B cell (primary cell): ENCODE measurements around the gene F9. TPM values are rescaled to one million over a fixed set of nuclear protein-coding genes. Genes with fewer than 3 reads are reported as not detected.

Experiments used
- ATAC-seq: fragments of 200-7000 bp; cut with Tn5 transposase; one replicate; pipeline ENCODE4 v1.10.0; 2021; ENCODE audit warnings: low read depth, mild to moderate bottlenecking, moderate number of reproducible peaks, moderate library complexity
- CTCF ChIA-PET: fragments of 350-600 bp; sonication (Branson Sonifier 250); formaldehyde crosslinking; loops from one replicate; lab custom pipeline; 2021; ENCODE audit warnings: antibody characterized with exemption, inconsistent platforms; lab: Charles Lee
- POLR2A ChIA-PET: fragments of 350-600 bp; sonication (Branson Sonifier 250); formaldehyde crosslinking; loops from one replicate; lab custom pipeline; 2021; ENCODE audit warnings: antibody characterized with exemption; lab: Charles Lee
- DNase-seq: peaks from one replicate; pipeline ENCODE4 v3.0.0; 2013
- H2AFZ ChIP-seq: 2 replicates; pipeline ENCODE4 v1.6.1; 2012; ENCODE audit warnings: mild to moderate bottlenecking, low read depth, low read length; ENCODE audit not compliant: insufficient read depth, poor library complexity, severe bottlenecking
- H3K27ac ChIP-seq, 2 donors: 1 replicate in 1 of 2; 2 replicates in 1 of 2; pipeline ENCODE4 v1.5.1; 2012 to 2013; ENCODE audit warnings: low read length in 2 of 2, mild to moderate bottlenecking in 2 of 2, moderate library complexity in 1 of 2
- H3K27me3 ChIP-seq, 4 experiments: fragments of 200-600 bp in 1 of 4; sonication (generic) in 1 of 4; replicated peaks in 1 of 4; 1 replicate in 2 of 4; 2 replicates in 2 of 4; pipeline versions ENCODE4 v1.6.1 to v1.7.0; 2013 to 2016; ENCODE audit warnings: low read length in 3 of 4, mild to moderate bottlenecking in 2 of 4, mixed read lengths in 1 of 4, moderate library complexity in 1 of 4; ENCODE audit not compliant: insufficient read depth in 4 of 4, control insufficient read depth in 3 of 4; ENCODE audit errors: control extremely low read depth in 1 of 4
- H3K36me3 ChIP-seq, 2 experiments: replicated peaks in 1 of 2; 1 replicate in 1 of 2; 2 replicates in 1 of 2; pipeline versions ENCODE4 v1.6.1 to v1.7.1; 2013; ENCODE audit warnings: low read length in 1 of 2; ENCODE audit not compliant: insufficient read depth in 2 of 2, control insufficient read depth in 1 of 2; ENCODE audit errors: control extremely low read depth in 1 of 2, extremely low read depth in 1 of 2
- H3K4me1 ChIP-seq, 2 donors: fragments of 200-600 bp in 1 of 2; sonication (generic) in 1 of 2; 1 replicate in 1 of 2; 2 replicates in 1 of 2; pipeline versions ENCODE4 v1.5.1 to v1.6.1; 2013 to 2017; ENCODE audit warnings: low read length in 2 of 2; ENCODE audit not compliant: control insufficient read depth in 2 of 2, insufficient read depth in 2 of 2
- H3K4me2 ChIP-seq: replicated peaks from 2 replicates; pipeline ENCODE3; 2012; ENCODE audit warnings: mild to moderate bottlenecking, low read depth, low read length; ENCODE audit not compliant: poor library complexity, severe bottlenecking
- H3K4me3 ChIP-seq, 5 experiments: fragments of 200-600 bp in 1 of 5; sonication (generic) in 1 of 5; 1 replicate in 3 of 5; 2 replicates in 2 of 5; pipeline versions ENCODE4 v1.5.1 to v1.7.0; 2011 to 2016; ENCODE audit warnings: low read length in 4 of 5, mild to moderate bottlenecking in 4 of 5, low read depth in 2 of 5, control low read depth in 1 of 5, moderate library complexity in 1 of 5; ENCODE audit not compliant: insufficient read depth in 1 of 5; ENCODE audit errors: control extremely low read depth in 1 of 5, extremely low read depth in 1 of 5
- H3K79me2 ChIP-seq: fragments of 200-600 bp; sonication (generic); one replicate; pipeline ENCODE4 v1.6.0; 2016; ENCODE audit warnings: low read length; ENCODE audit not compliant: control insufficient read depth, insufficient read depth
- H3K9ac ChIP-seq: fragments of 200-600 bp; sonication (generic); 2 replicates; pipeline ENCODE4 v1.6.1; 2017; ENCODE audit warnings: mild to moderate bottlenecking, low read length, moderate library complexity
- H3K9me3 ChIP-seq, 3 donors: one replicate each; pipeline versions ENCODE4 v1.6.1 to v1.7.1; 2013; ENCODE audit warnings: low read length in 2 of 3; ENCODE audit not compliant: control insufficient read depth in 2 of 3, insufficient read depth in 1 of 3; ENCODE audit errors: control extremely low read depth in 1 of 3
- H4K20me1 ChIP-seq: 2 replicates; pipeline ENCODE4 v1.6.0; 2012; ENCODE audit warnings: mild to moderate bottlenecking, low read length; ENCODE audit not compliant: insufficient read depth, control insufficient read depth, poor library complexity, severe bottlenecking
- H3K27ac Mint-ChIP-seq: one replicate; pipeline ENCODE4 v1.8.0; 2021; ENCODE audit warnings: mixed read lengths
- H3K27me3 Mint-ChIP-seq: one replicate; pipeline ENCODE4 v1.8.0; 2021; ENCODE audit warnings: mixed read lengths
- H3K4me1 Mint-ChIP-seq: one replicate; pipeline ENCODE4 v1.8.0; 2021; ENCODE audit warnings: mixed read lengths
- H3K4me3 Mint-ChIP-seq: one replicate; pipeline ENCODE4 v1.8.0; 2021; ENCODE audit warnings: mixed read lengths
- H3K9me3 Mint-ChIP-seq: one replicate; pipeline ENCODE4 v1.8.0; 2022; ENCODE audit warnings: mixed read lengths; ENCODE audit not compliant: insufficient read depth
- CTCF ChIP-seq: fragments of 200-600 bp; IDR thresholded peaks from one replicate; pipeline ENCODE4 v1.8.0; 2022; ENCODE audit warnings: antibody characterized with exemption, mild to moderate bottlenecking
- EZH2 ChIP-seq: IDR thresholded peaks from 2 replicates; pipeline ENCODE4 v1.6.1; 2012; ENCODE audit warnings: borderline replicate concordance, low read depth, mild to moderate bottlenecking, moderate library complexity, low read length; ENCODE audit not compliant: insufficient read depth, poor library complexity, severe bottlenecking
- WGBS: methylation state at CpG from one replicate; pipeline ENCODE4 v1.1.5; 2013; ENCODE audit warnings: missing lambda C conversion rate; ENCODE audit not compliant: insufficient coverage; 5-methylcytosine and 5-hydroxymethylcytosine counted together
- intact Hi-C: fragments of 100-400 bp; cut with micrococcal nuclease; formaldehyde crosslinking; loops from one replicate; pipeline ENCODE4 v1.10.0; 2022
- polyA plus RNA-seq: library from polyadenylated mRNA; depleted of rRNA; stranded (reverse); fragments of >200 nt; gene quantifications from 2 replicates; pipeline ENCODE4 v1.2.3, GENCODE V29; 2012
- total RNA-seq, 2 donors: library from RNA; stranded (reverse); fragments of 120-200 nt in 1 of 2; gene quantifications; 1 replicate in 1 of 2; 2 replicates in 1 of 2; pipeline versions ENCODE4 v1.2.3 to v1.2.4, GENCODE V29; 2013 to 2022

The F9 gene
- total and polyA plus RNA-seq, 2 donors (not counting 1 experiment from before 2014, with no cell fraction given), result not detected

- no peaks in the 10 kb centered on the region for H3K9me3 ChIP-seq
- Mint-ChIP-seq H3K4me3 (no peak overlapping the region), H3K27ac (no peak overlapping the region), H3K4me1 (peaks cover 9% of the 10 kb centered on the region), H3K9me3 (no peaks in the 10 kb centered on the region), H3K27me3 (no peaks in the 10 kb centered on the region)
- H3K4me2 ChIP-seq, result no peak overlapping the region
- ATAC-seq, result no peak
- peak; percentile 35 for TF ChIP-seq CTCF
- TF ChIP-seq EZH2, result no peak
- ChIA-PET POLR2A (no interaction called here), CTCF (interaction anchor here (0.8 to 2.1 kb wide), 2 partner anchors 786 to 1368 kb away, joined by 4 to 8 read pairs; no protein-coding TSS in a partner anchor)
- no peak overlapping the region for H3K9ac ChIP-seq
- no peaks in the 10 kb centered on the region for H4K20me1 ChIP-seq
- peaks cover 6 to 9% of the 10 kb centered on the region in 2 donors for H3K4me1 ChIP-seq
- WGBS, result no CpG with 5 or more reads among the region's 9 CpGs
- no peak overlapping the region for H3K27ac ChIP-seq
- H2AFZ ChIP-seq, result no peak overlapping the region
- no peaks in the 10 kb centered on the region for H3K79me2 ChIP-seq
- DNase-seq, result peak; percentile 48
- H3K27me3 ChIP-seq, result no peaks in the 10 kb centered on the region
- intact Hi-C loops, result no loop called here
- H3K36me3 ChIP-seq, result no peaks in the 10 kb centered on the region
- no peak overlapping the region for H3K4me3 ChIP-seq
Observed at GRCh38 chrX:139559383-139560042, 29.0 kb downstream of the F9 start.

DNA sequence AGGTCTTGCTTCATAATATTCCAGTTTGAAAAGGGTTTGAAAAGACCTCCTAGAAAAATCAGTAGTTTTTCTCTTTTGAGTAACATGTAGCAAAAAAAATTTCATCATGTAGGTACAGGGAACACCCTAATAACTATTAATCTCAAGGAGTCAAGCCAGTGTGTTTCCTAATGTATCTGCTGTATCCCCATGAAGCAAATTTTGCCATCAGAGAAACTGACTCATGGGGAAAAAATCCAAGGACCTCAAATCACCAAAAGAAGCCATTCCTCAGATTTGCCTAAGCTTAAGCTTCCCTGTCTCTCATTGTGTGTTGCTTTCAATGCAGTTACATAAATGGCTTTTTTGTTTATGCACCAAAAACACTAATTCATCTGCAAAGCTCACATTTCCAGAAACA, 29.7 kb downstream of the F9 start:
- ChIA-PET CTCF (interaction anchor here (2.1 kb wide), 1 partner anchor 786 kb away, joined by 8 read pairs; no protein-coding TSS in a partner anchor), POLR2A (no interaction called here)
- Mint-ChIP-seq H3K27ac (no peak overlapping the region), H3K4me3 (no peak overlapping the region), H3K27me3 (no peaks in the 10 kb centered on the region), H3K4me1 (peaks cover 2% of the 10 kb centered on the region), H3K9me3 (no peaks in the 10 kb centered on the region)
- DNase-seq (no peak), ATAC-seq (no peak)
- H3K4me3 ChIP-seq, result no peak overlapping the region
- H3K27me3 ChIP-seq, result no peaks in the 10 kb centered on the region
- intact Hi-C loops, result no loop called here
- H3K27ac ChIP-seq, result no peak overlapping the region
- no peak overlapping the region for H2AFZ ChIP-seq
- no peaks in the 10 kb centered on the region for H3K9me3 ChIP-seq
- no peak overlapping the region for H3K4me2 ChIP-seq
- H4K20me1 ChIP-seq, result no peaks in the 10 kb centered on the region
- H3K36me3 ChIP-seq, result no peaks in the 10 kb centered on the region
- no peaks in the 10 kb centered on the region for H3K79me2 ChIP-seq
- no peak for TF ChIP-seq CTCF
- no peak for TF ChIP-seq EZH2
- H3K4me1 ChIP-seq, result peaks cover 0 to 3% of the 10 kb centered on the region in 2 donors
- H3K9ac ChIP-seq, result no peak overlapping the region
